Measurements from ENCODE around the gene OOSP1. TPM values are rescaled to one million over a fixed set of nuclear protein-coding genes. Genes with fewer than 3 reads are reported as not detected.

The OOSP1 gene
- total and polyA plus RNA-seq, 2 experiments from 2014 or later, result not detected

DNA sequence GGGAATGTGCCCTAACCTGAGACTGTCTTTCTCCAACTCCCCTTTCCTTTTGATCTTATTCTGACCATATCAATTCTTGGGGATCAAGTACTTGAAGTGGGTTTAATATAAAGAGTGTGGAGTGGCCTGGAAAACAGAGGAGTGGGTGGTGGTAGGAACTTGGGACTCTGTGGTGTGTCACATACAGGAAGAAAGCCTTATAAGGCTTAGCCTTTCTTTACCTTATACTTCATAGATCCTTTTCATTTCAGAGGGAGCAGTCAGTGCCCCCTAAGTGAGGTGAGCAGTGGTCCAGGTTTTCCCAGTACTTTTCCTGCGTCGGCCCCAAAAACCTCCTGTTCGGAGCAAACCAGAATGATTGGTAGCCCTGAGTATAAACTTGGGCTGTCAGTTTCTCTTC is 486 bp downstream of the OOSP1 start:
- Histone ChIP-seq H3K27me3 (replicated peaks; ENCODE audit: insufficient read depth) (no peaks in the 10 kb centered on the region), H3K36me3 (ENCODE audit: low read depth) (no peaks in the 10 kb centered on the region), H3K79me2 (ENCODE audit: insufficient read depth) (no peaks in the 10 kb centered on the region), H2AFZ (no peak overlapping the region), H3K9ac (no peak overlapping the region), H3K9me3 (ENCODE audit: low read depth) (no peaks in the 10 kb centered on the region), H3K4me3 (no peak overlapping the region), H4K20me1 (ENCODE audit: insufficient read depth) (no peaks in the 10 kb centered on the region), H3K27ac (no peak overlapping the region), H3F3A (ENCODE audit: insufficient read depth) (no peaks in the 10 kb centered on the region), H3K4me2 (ENCODE audit: unreplicated experiment) (no peak overlapping the region), H3K9me2 (ENCODE audit: insufficient read depth) (no peaks in the 10 kb centered on the region), H3K4me1 (ENCODE audit: insufficient read depth) (no peaks in the 10 kb centered on the region)
- TF ChIP-seq EZH2phosphoT487 (IDR thresholded peaks at IDR 0.05; ENCODE audit: insufficient read depth, low read depth) (no peak), EZH2 (IDR thresholded peaks at IDR 0.05; ENCODE audit: insufficient read depth, poor library complexity, severe bottlenecking) (no peak)
- in situ Hi-C loops (cut with MboI), result no loop called here
- 61 to 79% methylated on average over 3 of the region's 3 CpGs for WGBS, 2 experiments (ENCODE audit: low coverage in 1 of 2, low lambda C conversion rate in 2 of 2, missing lambda C conversion rate in 2 of 2)
- no peak for DNase-seq

GRCh38 chr11:59939482-59939881 is 1.2 kb downstream of the OOSP1 start:
- Histone ChIP-seq H3K27me3 (replicated peaks; ENCODE audit: insufficient read depth) (no peaks in the 10 kb centered on the region), H3K79me2 (ENCODE audit: insufficient read depth) (no peaks in the 10 kb centered on the region), H3F3A (ENCODE audit: insufficient read depth) (no peaks in the 10 kb centered on the region), H3K4me3 (no peak overlapping the region), H3K4me1 (ENCODE audit: insufficient read depth) (no peaks in the 10 kb centered on the region), H3K9me3 (ENCODE audit: low read depth) (no peaks in the 10 kb centered on the region), H4K20me1 (ENCODE audit: insufficient read depth) (no peaks in the 10 kb centered on the region), H3K4me2 (ENCODE audit: unreplicated experiment) (no peak overlapping the region), H3K36me3 (ENCODE audit: low read depth) (no peaks in the 10 kb centered on the region), H2AFZ (no peak overlapping the region), H3K9ac (no peak overlapping the region), H3K9me2 (ENCODE audit: insufficient read depth) (no peaks in the 10 kb centered on the region), H3K27ac (no peak overlapping the region)
- DNase-seq, result no peak
- in situ Hi-C loops (cut with MboI), result no loop called here
- TF ChIP-seq EZH2phosphoT487 (IDR thresholded peaks at IDR 0.05; ENCODE audit: insufficient read depth, low read depth) (no peak), EZH2 (IDR thresholded peaks at IDR 0.05; ENCODE audit: insufficient read depth, poor library complexity, severe bottlenecking) (no peak)
- 3 to 19% methylated on average over 2 of the region's 2 CpGs for WGBS, 2 experiments (ENCODE audit: low coverage in 1 of 2, low lambda C conversion rate in 2 of 2, missing lambda C conversion rate in 2 of 2)

DNA sequence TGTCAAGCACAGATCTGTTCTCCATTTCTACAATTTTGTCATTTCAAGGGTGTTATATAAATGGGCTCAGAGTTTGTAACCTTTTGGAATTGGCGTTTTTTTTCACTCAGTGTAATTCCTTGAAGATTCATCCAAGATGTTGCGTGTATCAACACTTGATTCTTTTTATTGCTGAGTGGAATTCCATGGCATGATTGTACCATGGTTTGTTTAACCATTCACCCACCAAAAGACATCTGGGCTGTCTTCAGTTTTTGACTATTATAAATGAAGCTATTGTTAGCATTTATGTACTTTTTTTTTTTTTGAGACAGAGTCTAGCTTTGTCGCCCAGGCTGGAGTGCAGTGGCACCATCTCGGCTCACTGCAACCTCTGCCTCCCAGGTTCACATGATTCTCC is 2.9 kb downstream of the OOSP1 start:
- H3K4me2 ChIP-seq (ENCODE audit: unreplicated experiment), result no peak overlapping the region
- H2AFZ ChIP-seq, result no peak overlapping the region
- in situ Hi-C loops (cut with MboI), result no loop called here
- H3K9me3 ChIP-seq (ENCODE audit: low read depth), result no peaks in the 10 kb centered on the region
- no peaks in the 10 kb centered on the region for H3K9me2 ChIP-seq (ENCODE audit: insufficient read depth)
- no peak for DNase-seq
- 17 to 29% methylated on average over 4 of the region's 4 CpGs for WGBS, 2 experiments (ENCODE audit: low coverage in 1 of 2, low lambda C conversion rate in 2 of 2, missing lambda C conversion rate in 2 of 2)
- H3K27ac ChIP-seq, result no peak overlapping the region
- TF ChIP-seq EZH2phosphoT487 (IDR thresholded peaks at IDR 0.05; ENCODE audit: insufficient read depth, low read depth) (no peak), EZH2 (IDR thresholded peaks at IDR 0.05; ENCODE audit: insufficient read depth, poor library complexity, severe bottlenecking) (no peak)
- no peaks in the 10 kb centered on the region for H3F3A ChIP-seq (ENCODE audit: insufficient read depth)
- H3K4me1 ChIP-seq (ENCODE audit: insufficient read depth), result no peaks in the 10 kb centered on the region
- no peak overlapping the region for H3K9ac ChIP-seq
- H3K27me3 ChIP-seq (replicated peaks; ENCODE audit: insufficient read depth), result no peaks in the 10 kb centered on the region
- H3K36me3 ChIP-seq (ENCODE audit: low read depth), result no peaks in the 10 kb centered on the region
- H4K20me1 ChIP-seq (ENCODE audit: insufficient read depth), result no peaks in the 10 kb centered on the region
- H3K4me3 ChIP-seq, result no peak overlapping the region
- H3K79me2 ChIP-seq (ENCODE audit: insufficient read depth), result no peaks in the 10 kb centered on the region

DNA sequence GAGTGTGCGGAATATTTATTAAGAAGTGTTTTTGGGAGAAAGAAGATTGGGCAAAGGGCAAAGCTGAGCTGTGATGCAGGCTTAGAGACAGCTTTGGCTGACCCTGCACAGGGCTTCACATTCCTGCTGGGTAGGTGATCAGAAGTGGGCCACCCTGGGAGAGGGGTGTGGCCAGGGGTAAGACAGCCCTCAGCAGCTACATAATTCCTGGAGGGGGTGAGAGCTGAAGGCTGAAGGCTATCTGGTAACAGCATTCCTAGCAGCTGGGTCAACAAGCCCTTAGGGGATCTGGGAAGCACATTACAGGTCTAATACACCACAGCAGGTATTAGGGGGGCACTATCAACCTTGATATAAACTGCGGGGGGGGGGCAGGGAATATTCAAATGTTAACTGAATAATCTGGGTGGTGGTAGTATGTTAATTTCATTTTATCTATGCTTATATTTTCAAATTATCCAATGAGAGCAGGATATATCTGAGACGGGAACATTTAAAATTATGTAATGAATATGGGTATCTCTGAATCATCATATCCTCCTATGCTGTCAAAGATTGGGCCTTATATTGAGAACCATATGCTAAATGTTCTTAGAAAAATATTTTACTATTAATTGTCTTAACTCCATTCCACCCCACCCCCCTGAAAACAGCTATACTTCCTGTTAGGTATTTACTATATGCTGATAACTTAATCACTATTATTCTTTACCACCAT is 5.9 kb downstream of the OOSP1 start:
- no peaks in the 10 kb centered on the region for H3K9me2 ChIP-seq (ENCODE audit: insufficient read depth)
- WGBS, 2 experiments (ENCODE audit: low coverage in 1 of 2, low lambda C conversion rate in 2 of 2, missing lambda C conversion rate in 2 of 2), result 31 to 33% methylated on average over 3 of the region's 3 CpGs
- in situ Hi-C loops (cut with MboI), result no loop called here
- no peaks in the 10 kb centered on the region for H3K36me3 ChIP-seq (ENCODE audit: low read depth)
- no peaks in the 10 kb centered on the region for H3K4me1 ChIP-seq (ENCODE audit: insufficient read depth)
- no peaks in the 10 kb centered on the region for H3K79me2 ChIP-seq (ENCODE audit: insufficient read depth)
- no peak overlapping the region for H3K27ac ChIP-seq
- DNase-seq, result no peak
- no peak overlapping the region for H3K4me2 ChIP-seq (ENCODE audit: unreplicated experiment)
- no peak overlapping the region for H2AFZ ChIP-seq
- TF ChIP-seq EZH2 (IDR thresholded peaks at IDR 0.05; ENCODE audit: insufficient read depth, poor library complexity, severe bottlenecking) (no peak), EZH2phosphoT487 (IDR thresholded peaks at IDR 0.05; ENCODE audit: insufficient read depth, low read depth) (no peak)
- H3K9me3 ChIP-seq (ENCODE audit: low read depth), result no peaks in the 10 kb centered on the region
- H3K9ac ChIP-seq, result no peak overlapping the region
- no peak overlapping the region for H3K4me3 ChIP-seq
- no peaks in the 10 kb centered on the region for H3K27me3 ChIP-seq (replicated peaks; ENCODE audit: insufficient read depth)
- H3F3A ChIP-seq (ENCODE audit: insufficient read depth), result no peaks in the 10 kb centered on the region
- no peaks in the 10 kb centered on the region for H4K20me1 ChIP-seq (ENCODE audit: insufficient read depth)
